ENCODE data around the gene EXTL1. TPM values are rescaled to one million over a fixed set of nuclear protein-coding genes. Genes with fewer than 3 reads are reported as not detected.

Gene EXTL1
- polyA plus RNA-seq, 3 donors from 2014 or later, result not detected

GRCh38 chr1:26022404-26022779 is 817 bp downstream of the EXTL1 start:
- DNase-seq, result no peak
- Mint-ChIP-seq H3K4me1 (peaks cover 4 to 5% of the 10 kb centered on the region in 2 donors), H3K36me3 (no peaks in the 10 kb centered on the region), H3K9me3 (no peaks in the 10 kb centered on the region), H3K27ac (no peak overlapping the region), H3K4me3 (no peak overlapping the region), H3K27me3 (ENCODE audit: low read depth in 3 of 3) (peaks cover 0 to 2% (median 2%) of the 10 kb centered on the region in 3 donors)

- no peaks in the 10 kb centered on the region for H3K9me3 Mint-ChIP-seq
- H3K36me3 Mint-ChIP-seq, result no peaks in the 10 kb centered on the region
- no peak overlapping the region for H3K4me3 Mint-ChIP-seq
- H3K4me1 Mint-ChIP-seq, result peaks cover 4 to 5% of the 10 kb centered on the region in 2 donors
- H3K27me3 Mint-ChIP-seq (ENCODE audit: low read depth in 3 of 3), result peaks cover 0 to 2% (median 2%) of the 10 kb centered on the region in 3 donors
- no peak for DNase-seq
- H3K27ac Mint-ChIP-seq, result no peak overlapping the region
Measured at GRCh38 chr1:26023009-26023408, 1.4 kb downstream of the EXTL1 start.

- Mint-ChIP-seq H3K4me3 (no peak overlapping the region), H3K9me3 (no peaks in the 10 kb centered on the region)
- no peak for DNase-seq
Measured at GRCh38 chr1:26023826-26024225, 2.3 kb downstream of the EXTL1 start.

GRCh38 chr1:26025060-26025459 is 3.5 kb downstream of the EXTL1 start:
- Mint-ChIP-seq H3K9me3 (no peaks in the 10 kb centered on the region), H3K27me3 (ENCODE audit: low read depth in 3 of 3) (peaks cover 2 to 3% (median 2%) of the 10 kb centered on the region in 3 donors), H3K27ac (no peak overlapping the region), H3K4me1 (no peaks in the 10 kb centered on the region), H3K4me3 (no peak overlapping the region), H3K36me3 (no peaks in the 10 kb centered on the region)
- no peak for DNase-seq

More at GRCh38 chr1:26023826-26024225, 2.3 kb downstream of the EXTL1 start:
- Mint-ChIP-seq H3K27me3 (ENCODE audit: low read depth in 3 of 3) (peaks cover 0 to 2% (median 2%) of the 10 kb centered on the region in 3 donors), H3K27ac (no peak overlapping the region), H3K36me3 (no peaks in the 10 kb centered on the region), H3K4me1 (peaks cover 4 to 5% of the 10 kb centered on the region in 2 donors)

- Mint-ChIP-seq H3K4me3 (no peak overlapping the region), H3K9me3 (no peaks in the 10 kb centered on the region), H3K4me1 (no peaks in the 10 kb centered on the region), H3K27ac (no peak overlapping the region), H3K36me3 (no peaks in the 10 kb centered on the region), H3K27me3 (ENCODE audit: low read depth in 3 of 3) (peaks cover 2 to 3% (median 2%) of the 10 kb centered on the region in 3 donors)
- DNase-seq, result no peak
Measured at GRCh38 chr1:26025517-26025916, 3.9 kb downstream of the EXTL1 start.

- Mint-ChIP-seq H3K27me3 (ENCODE audit: low read depth in 3 of 3) (peaks cover 2 to 9% (median 3%) of the 10 kb centered on the region in 3 donors), H3K4me3 (no peak overlapping the region), H3K36me3 (no peaks in the 10 kb centered on the region), H3K27ac (no peak overlapping the region), H3K9me3 (no peaks in the 10 kb centered on the region), H3K4me1 (no peaks in the 10 kb centered on the region)
- DNase-seq, result no peak
Measured at GRCh38 chr1:26027716-26028489, 6.3 kb downstream of the EXTL1 start.

GRCh38 chr1:26028490-26028980 is 7.0 kb downstream of the EXTL1 start:
- no peaks in the 10 kb centered on the region for H3K4me1 Mint-ChIP-seq
- no peaks in the 10 kb centered on the region for H3K9me3 Mint-ChIP-seq
- H3K27me3 Mint-ChIP-seq (ENCODE audit: low read depth in 3 of 3), result peaks cover 2 to 8% (median 3%) of the 10 kb centered on the region in 3 donors
- no peak overlapping the region for H3K4me3 Mint-ChIP-seq
- H3K36me3 Mint-ChIP-seq, result no peaks in the 10 kb centered on the region
- H3K27ac Mint-ChIP-seq, result no peak overlapping the region
- DNase-seq, result no peak

GRCh38 chr1:26029054-26029863 is 7.7 kb downstream of the EXTL1 start:
- Mint-ChIP-seq H3K9me3 (no peaks in the 10 kb centered on the region), H3K4me3 (no peak overlapping the region), H3K27me3 (ENCODE audit: low read depth in 3 of 3) (peaks cover 2 to 8% (median 5%) of the 10 kb centered on the region in 3 donors), H3K27ac (no peak overlapping the region), H3K4me1 (peaks cover 0 to 1% of the 10 kb centered on the region in 2 donors), H3K36me3 (no peaks in the 10 kb centered on the region)
- DNase-seq, result no peak

GRCh38 chr1:26029864-26030481 is 8.4 kb downstream of the EXTL1 start:
- peaks cover 2 to 8% (median 5%) of the 10 kb centered on the region in 3 donors for H3K27me3 Mint-ChIP-seq (ENCODE audit: low read depth in 3 of 3)
- peaks cover 5 to 8% of the 10 kb centered on the region in 2 donors for H3K4me1 Mint-ChIP-seq
- H3K36me3 Mint-ChIP-seq, result no peaks in the 10 kb centered on the region
- no peak overlapping the region for H3K4me3 Mint-ChIP-seq
- no peaks in the 10 kb centered on the region for H3K9me3 Mint-ChIP-seq
- no peak overlapping the region for H3K27ac Mint-ChIP-seq
- DNase-seq, result no peak

- no peak overlapping the region for H3K4me3 Mint-ChIP-seq
- peaks cover 8 to 20% of the 10 kb centered on the region in 2 donors for H3K4me1 Mint-ChIP-seq
- H3K27me3 Mint-ChIP-seq (ENCODE audit: low read depth in 3 of 3), result peaks cover 2 to 11% (median 8%) of the 10 kb centered on the region in 3 donors
- H3K36me3 Mint-ChIP-seq, result no peaks in the 10 kb centered on the region
- no peaks in the 10 kb centered on the region for H3K9me3 Mint-ChIP-seq
- no peak overlapping the region for H3K27ac Mint-ChIP-seq
- DNase-seq, result no peak
Measured at GRCh38 chr1:26031196-26031595, 9.6 kb downstream of the EXTL1 start.

- H3K27ac Mint-ChIP-seq, result no peak overlapping the region
- peaks cover 8 to 20% of the 10 kb centered on the region in 2 donors for H3K4me1 Mint-ChIP-seq
- no peaks in the 10 kb centered on the region for H3K9me3 Mint-ChIP-seq
- DNase-seq, result no peak
- no peaks in the 10 kb centered on the region for H3K36me3 Mint-ChIP-seq
- H3K4me3 Mint-ChIP-seq, result no peak overlapping the region
- H3K27me3 Mint-ChIP-seq (ENCODE audit: low read depth in 3 of 3), result peaks cover under 1 to 11% (median 8%) of the 10 kb centered on the region in 3 donors
Measured at GRCh38 chr1:26031611-26032220, 10.1 kb downstream of the EXTL1 start.

GRCh38 chr1:26032656-26033357 is 11.2 kb downstream of the EXTL1 start:
- no peaks in the 10 kb centered on the region for H3K9me3 Mint-ChIP-seq
- peaks cover 0 to 13% (median 8%) of the 10 kb centered on the region in 3 donors for H3K27me3 Mint-ChIP-seq (ENCODE audit: low read depth in 3 of 3)
- no peak overlapping the region for H3K27ac Mint-ChIP-seq
- H3K4me3 Mint-ChIP-seq, result no peak overlapping the region
- DNase-seq, result no peak
- peaks cover 8 to 20% of the 10 kb centered on the region in 2 donors for H3K4me1 Mint-ChIP-seq
- no peaks in the 10 kb centered on the region for H3K36me3 Mint-ChIP-seq
